Liver (tissue), 9 donors: ENCODE data around the gene PSMB10. TPM values are rescaled to one million over a fixed set of nuclear protein-coding genes. Genes with fewer than 3 reads are reported as not detected.

Source experiments
- DNase-seq: peaks from one replicate; pipeline ENCODE4 v3.0.0-alpha.2; 2017; ENCODE audit warnings: low spot score
- H3K27ac ChIP-seq, 2 donors: one replicate each; pipeline ENCODE4 v1.7.0; 2013; ENCODE audit warnings: inconsistent platforms in 2 of 2, low read length in 2 of 2, control low read depth in 1 of 2, low read depth in 1 of 2, mild to moderate bottlenecking in 1 of 2
- H3K27me3 ChIP-seq, 4 donors: one replicate each; pipeline versions ENCODE4 v1.6.1 to v1.7.0; 2013; ENCODE audit warnings: low read length in 3 of 4, inconsistent platforms in 1 of 4, mild to moderate bottlenecking in 1 of 4, moderate library complexity in 1 of 4; ENCODE audit not compliant: control insufficient read depth in 4 of 4, insufficient read depth in 4 of 4
- H3K36me3 ChIP-seq, 4 donors: one replicate each; pipeline versions ENCODE4 v1.6.1 to v1.7.0; 2013; ENCODE audit warnings: low read length in 3 of 4, mild to moderate bottlenecking in 3 of 4, low read depth in 1 of 4, moderate library complexity in 1 of 4; ENCODE audit not compliant: control insufficient read depth in 4 of 4, insufficient read depth in 3 of 4
- H3K4me1 ChIP-seq, 4 donors: one replicate each; pipeline versions ENCODE4 v1.6.1 to v1.7.0; 2013; ENCODE audit warnings: low read length in 3 of 4, mild to moderate bottlenecking in 3 of 4, moderate library complexity in 1 of 4; ENCODE audit not compliant: control insufficient read depth in 4 of 4, insufficient read depth in 4 of 4
- H3K4me3 ChIP-seq, 3 donors: one replicate each; pipeline versions ENCODE4 v1.6.1 to v1.7.0; 2013; ENCODE audit warnings: low read length in 3 of 3, control low read depth in 1 of 3, low read depth in 1 of 3, mild to moderate bottlenecking in 1 of 3
- H3K9ac ChIP-seq, 2 donors: one replicate each; pipeline ENCODE4 v1.7.0; 2013; ENCODE audit warnings: low read length in 2 of 2, mild to moderate bottlenecking in 2 of 2, moderate library complexity in 2 of 2, control low read depth in 1 of 2, low read depth in 1 of 2
- H3K9me3 ChIP-seq, 4 donors: one replicate each; pipeline versions ENCODE4 v1.6.1 to v1.7.0; 2013; ENCODE audit warnings: low read length in 3 of 4; ENCODE audit not compliant: control insufficient read depth in 4 of 4
- EGR1 ChIP-seq, 2 donors: IDR thresholded peaks; 2 replicates each; pipeline ENCODE4 v1.6.1; 2016 to 2018; ENCODE audit warnings: antibody characterized with exemption in 2 of 2, low read depth in 2 of 2
- FOXA1 ChIP-seq: IDR thresholded peaks from 2 replicates; pipeline ENCODE4 v1.6.1; 2016; ENCODE audit warnings: antibody characterized with exemption
- FOXA2 ChIP-seq: IDR thresholded peaks from 2 replicates; pipeline ENCODE4 v1.6.1; 2016; ENCODE audit warnings: antibody characterized with exemption
- GABPA ChIP-seq, 2 donors: IDR thresholded peaks in 1 of 2; conservative IDR thresholded peaks in 1 of 2; 2 replicates each; pipeline ENCODE4 v1.6.1; 2016; ENCODE audit warnings: antibody characterized with exemption in 2 of 2, mild to moderate bottlenecking in 1 of 2, moderate library complexity in 1 of 2
- HNF4A ChIP-seq, 2 donors: conservative IDR thresholded peaks; 2 replicates each; pipeline ENCODE4 v1.6.1; 2016; ENCODE audit warnings: antibody characterized with exemption in 2 of 2, mild to moderate bottlenecking in 2 of 2
- HNF4G ChIP-seq: IDR thresholded peaks from 2 replicates; pipeline ENCODE4 v1.6.1; 2016; ENCODE audit warnings: antibody characterized with exemption
- JUND ChIP-seq, 2 donors: IDR thresholded peaks; 2 replicates each; pipeline ENCODE4 v1.6.1; 2016; ENCODE audit warnings: antibody characterized with exemption in 2 of 2
- NR2F2 ChIP-seq: IDR thresholded peaks from 2 replicates; pipeline ENCODE4 v1.6.1; 2016; ENCODE audit warnings: antibody characterized with exemption
- RAD21 ChIP-seq, 2 donors: IDR thresholded peaks; 2 replicates each; pipeline ENCODE4 v1.6.1; 2016; ENCODE audit warnings: antibody characterized with exemption in 2 of 2, mild to moderate bottlenecking in 2 of 2
- RXRA ChIP-seq, 2 donors: IDR thresholded peaks; 2 replicates each; pipeline ENCODE4 v1.6.1; 2017 to 2018; ENCODE audit warnings: antibody characterized with exemption in 2 of 2, mild to moderate bottlenecking in 1 of 2
- TAF1 ChIP-seq: conservative IDR thresholded peaks from 2 replicates; pipeline ENCODE4 v1.6.1; 2016; ENCODE audit warnings: antibody characterized with exemption, mild to moderate bottlenecking
- YY1 ChIP-seq: IDR thresholded peaks from 2 replicates; pipeline ENCODE4 v1.6.1; 2016; ENCODE audit warnings: antibody characterized with exemption, mild to moderate bottlenecking
- WGBS: extraction: QIAGEN DNeasy Blood & Tissue Kit; methylation state at CpG from one replicate; pipeline ENCODE4 v1.1.7; 2013; 5-methylcytosine and 5-hydroxymethylcytosine counted together
- polyA plus RNA-seq, 2 donors: library from polyadenylated mRNA; stranded (reverse) in 1 of 2; unstranded in 1 of 2; fragments of 200-250 nt in 1 of 2; fragments of >200 nt in 1 of 2; fragmentation: Nextera tagmentation in 1 of 2; extraction: Ambion mirVana in 1 of 2; gene quantifications; one replicate each; pipeline versions ENCODE4 v1.2.1 to v1.2.3, GENCODE V29; 2013 to 2015
- total RNA-seq, 2 donors: library from RNA; depleted of rRNA; stranded (reverse); fragments of >200 nt; gene quantifications; one replicate each; pipeline ENCODE4 v1.2.3, GENCODE V29; 2014
- TF ChIP-seq, protein P1 (sequence below): IDR thresholded peaks from 2 replicates; pipeline ENCODE4 v1.6.1; 2016; ENCODE audit warnings: antibody characterized with exemption, mild to moderate bottlenecking
- TF ChIP-seq, protein P2 (sequence below): IDR thresholded peaks from 2 replicates; pipeline ENCODE4 v1.6.1; 2016; ENCODE audit warnings: antibody characterized with exemption
- TF ChIP-seq, protein P3 (sequence below): fragments of 150-350 bp; IDR thresholded peaks from 2 replicates; pipeline ENCODE4 v1.5.1; 2017; ENCODE audit warnings: improper control_type of control experiment, low read depth, low read length; ENCODE audit not compliant: missing input control
- donor health status: healthy.
- donor health status: healthy.
- donor health status: healthy.
- donor health status: healthy.
- donor health status: healthy.

Gene PSMB10
- total and polyA plus RNA-seq, 4 donors, result 24.8 to 48.2 (median 32.3) TPM

DNA sequence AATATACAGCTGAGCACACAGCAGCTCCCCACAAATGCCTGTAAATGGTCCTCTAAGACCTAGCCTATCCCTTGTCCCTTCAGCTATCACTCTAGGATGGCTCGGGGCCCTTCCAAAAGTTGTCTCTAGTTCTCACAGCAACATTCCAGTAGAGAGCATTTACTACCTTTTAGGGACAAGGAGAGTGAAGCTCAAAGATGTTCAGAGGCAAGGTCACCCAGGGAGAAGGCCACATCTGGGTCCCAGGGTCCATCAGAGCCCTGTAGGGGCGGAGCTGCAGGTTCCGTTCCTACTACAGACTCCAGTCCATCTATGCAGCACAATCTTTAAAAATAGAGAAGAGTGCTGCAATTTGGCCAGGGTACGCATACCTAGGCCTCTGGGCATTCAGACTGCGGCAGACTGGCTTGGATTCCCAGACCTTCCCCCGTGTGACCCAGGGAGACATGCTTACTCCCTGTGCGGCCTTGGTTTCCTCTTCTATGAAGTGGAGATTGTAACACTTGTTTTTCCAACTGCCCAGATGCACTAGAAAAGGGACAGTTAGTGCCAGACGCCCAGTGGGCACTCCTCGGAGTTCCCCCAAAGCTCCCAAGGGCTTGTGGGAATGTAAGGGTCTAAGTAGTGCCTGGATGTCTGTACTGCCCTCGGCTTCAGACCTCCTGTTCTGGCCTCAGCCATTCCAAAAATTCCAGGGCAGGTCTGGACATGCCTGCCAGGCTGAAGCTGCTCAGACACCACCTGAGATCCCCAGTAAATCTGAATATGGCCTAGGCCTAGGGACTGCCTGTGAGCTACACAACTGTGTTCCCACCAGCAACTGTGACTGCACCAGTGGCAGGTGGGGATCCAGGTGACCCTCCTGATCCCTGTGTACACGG lies 29.3 kb upstream of the PSMB10 start:
- Histone ChIP-seq H3K4me3 (no peak overlapping the region), H3K4me1 (peaks cover 9 to 40% (median 24%) of the 10 kb centered on the region in 4 donors)
- 85% methylated on average over 11 of the region's 11 CpGs for WGBS

DNA sequence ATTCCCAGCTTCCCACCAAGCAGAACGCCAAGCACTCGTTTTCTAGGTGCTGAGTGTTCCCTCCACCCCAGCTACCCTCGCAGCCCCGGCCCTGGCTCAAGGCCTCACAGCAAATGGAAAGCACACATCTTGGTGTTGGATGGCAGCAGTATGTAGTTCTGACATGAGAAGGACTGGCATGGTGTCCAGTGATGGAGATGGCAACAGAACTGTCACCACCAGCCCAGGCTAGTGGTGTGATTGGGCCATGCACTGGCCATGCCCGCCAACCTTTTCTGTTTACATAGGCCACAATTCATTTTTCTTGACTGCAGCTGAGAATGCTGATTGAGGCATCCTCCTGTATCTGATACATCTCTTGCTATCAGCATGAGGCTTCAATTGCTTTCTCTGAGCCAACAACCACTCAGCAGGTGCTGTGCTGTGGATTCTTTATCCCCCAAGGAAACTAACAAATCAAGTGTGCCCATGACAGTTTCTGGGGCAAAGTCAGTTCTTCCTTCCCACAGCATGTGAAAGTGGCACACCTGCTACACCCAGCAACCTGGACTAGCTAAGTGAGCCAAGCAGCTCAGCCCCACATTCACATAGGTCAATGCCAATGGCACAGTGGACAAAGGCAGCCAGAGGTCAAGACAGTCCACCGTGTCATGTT lies 28.0 kb upstream of the PSMB10 start:
- H3K4me1 ChIP-seq, result peaks cover 12 to 45% (median 29%) of the 10 kb centered on the region in 4 donors
- H3K27me3 ChIP-seq, result no peaks in the 10 kb centered on the region
- DNase-seq, result no peak
- H3K27ac ChIP-seq, result no peak overlapping the region
- no peak overlapping the region for H3K9ac ChIP-seq
- no peak overlapping the region for H3K4me3 ChIP-seq
- no peaks in the 10 kb centered on the region for H3K36me3 ChIP-seq
- no peak for TF ChIP-seq HNF4A (conservative IDR thresholded peaks at IDR 0.05)
- peak in 1 of 2 donors; percentile 35 for TF ChIP-seq RXRA (IDR thresholded peaks at IDR 0.05)
- TF ChIP-seq JUND (IDR thresholded peaks at IDR 0.05), result no peak
- no peaks in the 10 kb centered on the region for H3K9me3 ChIP-seq
- 85% methylated on average over 6 of the region's 6 CpGs for WGBS

More for the DNA sequence above, 29.3 kb upstream of the PSMB10 start:
- DNase-seq, result no peak
- no peaks in the 10 kb centered on the region for H3K36me3 ChIP-seq
- no peak overlapping the region for H3K27ac ChIP-seq
- H3K9me3 ChIP-seq, result no peaks in the 10 kb centered on the region
- no peak overlapping the region for H3K9ac ChIP-seq
- H3K27me3 ChIP-seq, result no peaks in the 10 kb centered on the region
- TF ChIP-seq TAF1 (no peak), HNF4A (conservative IDR thresholded peaks at IDR 0.05) (no peak), NR2F2 (no peak), FOXA1 (no peak), GABPA (IDR thresholded peaks at IDR 0.05 in 1 of 2, conservative IDR thresholded peaks at IDR 0.05 in 1 of 2) (no peak), EGR1 (IDR thresholded peaks at IDR 0.05; ENCODE audit: low read depth in 2 of 2) (no peak), RXRA (IDR thresholded peaks at IDR 0.05) (no peak), FOXA2 (no peak), HNF4G (no peak)
- TF ChIP-seq, protein P1, sequence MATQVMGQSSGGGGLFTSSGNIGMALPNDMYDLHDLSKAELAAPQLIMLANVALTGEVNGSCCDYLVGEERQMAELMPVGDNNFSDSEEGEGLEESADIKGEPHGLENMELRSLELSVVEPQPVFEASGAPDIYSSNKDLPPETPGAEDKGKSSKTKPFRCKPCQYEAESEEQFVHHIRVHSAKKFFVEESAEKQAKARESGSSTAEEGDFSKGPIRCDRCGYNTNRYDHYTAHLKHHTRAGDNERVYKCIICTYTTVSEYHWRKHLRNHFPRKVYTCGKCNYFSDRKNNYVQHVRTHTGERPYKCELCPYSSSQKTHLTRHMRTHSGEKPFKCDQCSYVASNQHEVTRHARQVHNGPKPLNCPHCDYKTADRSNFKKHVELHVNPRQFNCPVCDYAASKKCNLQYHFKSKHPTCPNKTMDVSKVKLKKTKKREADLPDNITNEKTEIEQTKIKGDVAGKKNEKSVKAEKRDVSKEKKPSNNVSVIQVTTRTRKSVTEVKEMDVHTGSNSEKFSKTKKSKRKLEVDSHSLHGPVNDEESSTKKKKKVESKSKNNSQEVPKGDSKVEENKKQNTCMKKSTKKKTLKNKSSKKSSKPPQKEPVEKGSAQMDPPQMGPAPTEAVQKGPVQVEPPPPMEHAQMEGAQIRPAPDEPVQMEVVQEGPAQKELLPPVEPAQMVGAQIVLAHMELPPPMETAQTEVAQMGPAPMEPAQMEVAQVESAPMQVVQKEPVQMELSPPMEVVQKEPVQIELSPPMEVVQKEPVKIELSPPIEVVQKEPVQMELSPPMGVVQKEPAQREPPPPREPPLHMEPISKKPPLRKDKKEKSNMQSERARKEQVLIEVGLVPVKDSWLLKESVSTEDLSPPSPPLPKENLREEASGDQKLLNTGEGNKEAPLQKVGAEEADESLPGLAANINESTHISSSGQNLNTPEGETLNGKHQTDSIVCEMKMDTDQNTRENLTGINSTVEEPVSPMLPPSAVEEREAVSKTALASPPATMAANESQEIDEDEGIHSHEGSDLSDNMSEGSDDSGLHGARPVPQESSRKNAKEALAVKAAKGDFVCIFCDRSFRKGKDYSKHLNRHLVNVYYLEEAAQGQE, result no peak

DNA sequence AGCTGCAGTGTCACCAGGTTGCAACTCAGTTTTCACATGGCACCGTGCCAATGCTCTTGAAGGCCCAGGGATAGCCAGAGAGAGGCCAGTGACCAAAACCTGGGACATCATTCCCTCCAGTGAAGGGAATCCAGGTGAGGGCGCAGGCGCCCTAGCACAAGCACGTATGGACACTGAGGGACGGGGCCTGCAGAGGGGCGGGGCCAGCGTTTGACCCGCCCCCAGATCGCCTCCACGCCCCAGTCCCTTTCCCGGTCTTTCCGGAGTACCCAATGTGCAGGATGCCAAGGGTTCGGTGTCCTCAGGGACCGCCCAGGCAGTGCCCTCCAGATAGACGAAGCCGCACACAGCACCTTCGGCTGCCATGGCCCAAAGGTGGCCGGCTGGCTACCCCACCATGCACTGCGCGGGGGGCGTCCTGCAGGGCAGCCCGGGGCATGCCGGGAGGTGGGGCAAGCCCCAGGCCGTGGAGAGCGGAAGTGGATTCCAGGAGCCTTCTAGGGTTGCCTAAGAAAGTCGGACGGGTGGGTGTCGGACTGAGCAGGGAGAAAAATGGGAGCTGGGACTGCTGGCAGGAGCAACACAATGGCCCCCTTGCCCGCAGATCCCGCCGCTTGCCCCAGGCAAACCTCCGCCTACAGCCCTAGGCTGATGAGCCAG lies 27.1 kb upstream of the PSMB10 start:
- no peak overlapping the region for H3K27ac ChIP-seq
- WGBS, result 73% methylated on average over 32 of the region's 32 CpGs
- H3K4me1 ChIP-seq, result peaks cover 10 to 42% (median 27%) of the 10 kb centered on the region in 4 donors
- H3K9me3 ChIP-seq, result no peaks in the 10 kb centered on the region
- no peak overlapping the region for H3K4me3 ChIP-seq
- no peak overlapping the region for H3K9ac ChIP-seq
- H3K27me3 ChIP-seq, result no peaks in the 10 kb centered on the region
- no peak for DNase-seq
- H3K36me3 ChIP-seq, result peaks cover 0 to under 1% (median 0%) of the 10 kb centered on the region in 4 donors
- TF ChIP-seq, protein P2, sequence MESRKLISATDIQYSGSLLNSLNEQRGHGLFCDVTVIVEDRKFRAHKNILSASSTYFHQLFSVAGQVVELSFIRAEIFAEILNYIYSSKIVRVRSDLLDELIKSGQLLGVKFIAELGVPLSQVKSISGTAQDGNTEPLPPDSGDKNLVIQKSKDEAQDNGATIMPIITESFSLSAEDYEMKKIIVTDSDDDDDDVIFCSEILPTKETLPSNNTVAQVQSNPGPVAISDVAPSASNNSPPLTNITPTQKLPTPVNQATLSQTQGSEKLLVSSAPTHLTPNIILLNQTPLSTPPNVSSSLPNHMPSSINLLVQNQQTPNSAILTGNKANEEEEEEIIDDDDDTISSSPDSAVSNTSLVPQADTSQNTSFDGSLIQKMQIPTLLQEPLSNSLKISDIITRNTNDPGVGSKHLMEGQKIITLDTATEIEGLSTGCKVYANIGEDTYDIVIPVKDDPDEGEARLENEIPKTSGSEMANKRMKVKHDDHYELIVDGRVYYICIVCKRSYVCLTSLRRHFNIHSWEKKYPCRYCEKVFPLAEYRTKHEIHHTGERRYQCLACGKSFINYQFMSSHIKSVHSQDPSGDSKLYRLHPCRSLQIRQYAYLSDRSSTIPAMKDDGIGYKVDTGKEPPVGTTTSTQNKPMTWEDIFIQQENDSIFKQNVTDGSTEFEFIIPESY, result no peak
- TF ChIP-seq JUND (IDR thresholded peaks at IDR 0.05), result no peak
- TF ChIP-seq RAD21 (IDR thresholded peaks at IDR 0.05), result no peak
- no peak for TF ChIP-seq YY1
- no peak for TF ChIP-seq HNF4G
- no peak for TF ChIP-seq FOXA2
- TF ChIP-seq HNF4A (conservative IDR thresholded peaks at IDR 0.05), result no peak
- TF ChIP-seq TAF1, result no peak
- TF ChIP-seq, protein P3, sequence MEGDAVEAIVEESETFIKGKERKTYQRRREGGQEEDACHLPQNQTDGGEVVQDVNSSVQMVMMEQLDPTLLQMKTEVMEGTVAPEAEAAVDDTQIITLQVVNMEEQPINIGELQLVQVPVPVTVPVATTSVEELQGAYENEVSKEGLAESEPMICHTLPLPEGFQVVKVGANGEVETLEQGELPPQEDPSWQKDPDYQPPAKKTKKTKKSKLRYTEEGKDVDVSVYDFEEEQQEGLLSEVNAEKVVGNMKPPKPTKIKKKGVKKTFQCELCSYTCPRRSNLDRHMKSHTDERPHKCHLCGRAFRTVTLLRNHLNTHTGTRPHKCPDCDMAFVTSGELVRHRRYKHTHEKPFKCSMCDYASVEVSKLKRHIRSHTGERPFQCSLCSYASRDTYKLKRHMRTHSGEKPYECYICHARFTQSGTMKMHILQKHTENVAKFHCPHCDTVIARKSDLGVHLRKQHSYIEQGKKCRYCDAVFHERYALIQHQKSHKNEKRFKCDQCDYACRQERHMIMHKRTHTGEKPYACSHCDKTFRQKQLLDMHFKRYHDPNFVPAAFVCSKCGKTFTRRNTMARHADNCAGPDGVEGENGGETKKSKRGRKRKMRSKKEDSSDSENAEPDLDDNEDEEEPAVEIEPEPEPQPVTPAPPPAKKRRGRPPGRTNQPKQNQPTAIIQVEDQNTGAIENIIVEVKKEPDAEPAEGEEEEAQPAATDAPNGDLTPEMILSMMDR, result no peak
